Activated gamma-delta T cell (primary cell): Measurements from ENCODE around the gene PLOD3.
"Not testable (repeated sequence)": the region's sequence is repeated elsewhere in the genome, so short reads cannot be mapped to it uniquely, and the experiment has no call there.

Experiments
- DNase-seq: peaks from one replicate; lab custom pipeline; 2025; lab: John Stamatoyannopoulos, UW

The PLOD3 gene

GRCh38 chr7:101212014-101212413 is 5.4 kb downstream of the PLOD3 start:
- no peak for DNase-seq

DNA sequence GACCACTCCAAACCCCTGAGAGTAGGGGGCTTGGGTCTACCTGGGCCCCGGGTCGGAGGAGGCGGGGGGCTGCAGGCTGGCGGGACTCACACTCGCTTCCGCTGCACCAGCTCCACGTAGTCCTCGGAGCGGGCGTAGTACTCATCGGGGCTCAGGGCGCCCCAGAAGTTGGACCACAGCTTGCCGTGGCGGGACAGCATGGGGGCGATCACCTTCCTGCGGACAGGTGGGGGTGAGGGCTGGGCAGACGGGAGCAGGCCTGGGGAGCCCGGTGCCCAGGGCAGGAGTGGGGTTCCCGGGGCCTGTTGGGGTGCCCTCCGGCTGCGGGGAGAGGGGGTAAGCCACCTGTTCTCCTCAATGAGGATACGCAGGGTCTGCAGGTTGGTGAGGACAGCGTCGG is 5.9 kb downstream of the PLOD3 start:
- DNase-seq, result no peak

DNA sequence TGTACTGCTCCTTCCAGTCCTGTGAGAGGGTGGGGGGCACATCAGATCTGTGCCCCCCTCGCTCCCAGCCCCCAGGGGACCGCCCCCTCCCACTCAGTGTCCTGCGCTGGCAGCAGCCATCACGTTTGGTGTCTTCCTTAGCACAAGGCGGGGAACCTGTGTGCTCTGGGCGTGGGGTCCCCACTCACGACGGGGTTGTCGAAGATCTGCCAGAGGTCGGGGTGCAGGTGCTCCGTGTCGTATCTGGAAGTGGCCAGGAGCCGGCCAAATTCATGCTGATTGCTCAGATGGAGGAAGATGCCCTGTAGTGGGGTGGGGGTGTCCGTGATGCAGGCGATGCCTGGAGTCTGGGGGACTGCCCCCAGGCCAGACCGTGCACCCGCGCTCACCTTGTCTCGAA is 7.2 kb downstream of the PLOD3 start:
- no peak for DNase-seq

DNA sequence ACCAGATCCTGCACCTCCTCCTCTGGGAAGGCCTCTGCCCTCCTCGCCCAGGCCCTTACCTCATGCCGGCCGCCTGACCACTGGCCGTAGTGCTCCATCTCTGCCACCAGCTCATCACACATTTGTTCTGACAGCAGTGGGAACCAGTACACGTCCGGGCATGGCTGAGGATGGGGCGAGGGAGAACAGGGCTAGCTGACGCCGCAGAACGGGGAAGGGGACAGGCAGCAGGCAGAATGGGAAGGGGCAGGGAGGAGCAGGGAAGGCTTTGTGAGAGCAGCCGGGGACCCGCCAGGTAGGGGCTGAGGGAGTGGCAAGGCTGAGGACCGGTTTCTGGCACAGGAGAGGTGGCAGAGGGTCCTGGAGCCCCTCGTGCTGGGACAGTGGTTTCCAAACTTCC is 8.6 kb downstream of the PLOD3 start:
- no peak for DNase-seq

DNA sequence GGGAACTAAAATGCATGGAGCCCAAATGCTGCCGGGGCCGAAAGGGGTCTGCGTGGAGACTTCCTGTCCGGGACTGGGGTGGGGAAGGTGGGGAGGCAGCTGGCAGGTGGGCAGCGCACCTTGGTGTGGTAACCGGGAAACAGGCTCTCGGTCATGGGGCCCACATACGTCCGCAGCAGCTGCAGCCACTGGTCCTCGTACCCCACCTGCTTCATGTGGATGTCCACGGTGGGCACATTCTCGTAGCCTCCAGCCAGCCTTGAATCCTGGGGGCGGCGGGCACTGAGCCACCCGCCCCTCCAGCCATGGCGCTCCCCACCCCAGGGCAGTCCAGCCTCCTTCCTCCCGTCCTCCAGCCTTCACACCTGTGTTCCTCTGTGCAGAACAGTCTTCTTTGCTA is 9.9 kb downstream of the PLOD3 start:
- no peak for DNase-seq

DNA sequence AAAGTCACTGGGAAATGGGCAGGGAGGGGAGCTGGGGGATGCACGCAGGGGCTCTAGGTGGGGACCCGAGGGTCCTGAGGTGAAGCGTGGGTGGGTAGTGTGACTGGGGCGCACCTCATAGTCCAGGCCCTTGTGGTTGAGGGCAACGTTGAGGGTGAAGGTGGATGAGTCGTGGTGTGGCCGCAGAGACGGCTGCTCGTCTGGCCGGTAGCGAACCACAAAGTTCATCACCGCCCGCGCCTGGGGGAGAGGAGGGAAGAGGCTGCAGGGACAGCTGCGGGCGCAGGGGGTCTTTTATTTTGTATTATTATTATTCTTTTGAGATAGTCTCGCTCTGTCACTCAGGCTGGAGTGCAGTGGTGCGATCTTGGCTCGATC is 10.7 kb downstream of the PLOD3 start:
- no peak for DNase-seq

GRCh38 chr7:101205901-101206664 is 11.3 kb downstream of the PLOD3 start:
- no peak for DNase-seq

- DNase-seq, result not testable (repeated sequence)
These were observed 13.3 kb downstream of the PLOD3 start for GRCh38 chr7:101203740-101204738.

DNA sequence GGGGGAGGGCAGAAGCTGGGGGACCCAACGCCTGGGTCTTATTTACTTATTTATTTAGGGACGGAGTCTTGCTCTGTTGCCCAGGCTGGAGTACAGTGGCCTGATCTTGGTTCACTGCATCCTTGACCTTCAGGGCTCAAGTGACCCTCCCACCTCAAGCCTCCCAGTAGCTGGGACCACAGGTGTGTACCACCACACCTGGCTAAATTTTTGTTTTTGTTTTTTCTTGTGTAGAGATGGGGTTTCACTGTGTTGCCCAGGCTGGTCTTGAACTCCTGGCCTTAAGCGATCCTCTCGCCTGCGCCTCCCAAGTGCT is 14.8 kb downstream of the PLOD3 start:
- no peak for DNase-seq

DNA sequence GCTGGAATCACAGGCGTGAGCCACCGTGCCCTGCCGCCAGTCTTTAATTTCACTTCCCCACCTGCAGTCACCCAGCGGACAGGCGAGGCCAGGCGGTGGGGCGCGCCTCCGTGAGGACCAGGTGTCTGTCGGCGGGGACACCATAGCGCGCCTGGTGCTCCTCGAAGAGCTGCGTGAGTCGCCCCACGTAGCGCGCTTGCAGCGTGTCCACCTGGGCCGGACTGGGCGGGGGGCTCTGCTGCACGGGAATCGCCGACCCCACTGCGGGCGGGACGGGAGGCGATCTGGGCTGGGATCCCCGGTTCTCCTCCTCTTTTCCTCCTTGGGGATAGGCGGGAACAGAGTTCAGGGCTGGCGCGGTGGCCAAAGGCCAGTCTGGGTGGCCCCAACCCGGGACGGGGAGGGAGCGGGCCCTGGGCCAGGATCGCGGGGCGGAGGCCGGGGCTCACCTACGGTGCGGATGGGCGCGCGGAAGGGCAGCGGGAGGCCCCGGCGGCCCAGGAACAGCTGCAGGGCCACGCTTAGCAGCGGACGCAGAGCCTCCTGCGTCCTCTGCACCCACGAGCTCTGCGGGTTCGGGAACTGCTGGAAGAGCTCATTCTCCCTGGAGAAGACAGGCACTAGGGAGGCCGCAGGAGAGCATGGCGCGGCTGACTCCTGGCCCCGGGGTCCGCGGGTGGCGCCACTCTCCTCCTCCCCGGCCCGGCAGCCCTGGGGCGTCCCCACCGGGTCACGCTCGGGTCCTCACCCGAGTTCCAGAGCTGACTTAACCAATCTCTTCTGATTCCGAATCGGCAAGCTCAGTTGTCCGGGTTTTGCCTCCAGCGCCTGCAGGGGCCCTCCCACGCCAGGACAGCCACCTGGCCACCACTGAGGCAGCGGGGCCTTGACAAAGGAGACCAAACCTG is 15.4 kb downstream of the PLOD3 start:
- no peak for DNase-seq

DNA sequence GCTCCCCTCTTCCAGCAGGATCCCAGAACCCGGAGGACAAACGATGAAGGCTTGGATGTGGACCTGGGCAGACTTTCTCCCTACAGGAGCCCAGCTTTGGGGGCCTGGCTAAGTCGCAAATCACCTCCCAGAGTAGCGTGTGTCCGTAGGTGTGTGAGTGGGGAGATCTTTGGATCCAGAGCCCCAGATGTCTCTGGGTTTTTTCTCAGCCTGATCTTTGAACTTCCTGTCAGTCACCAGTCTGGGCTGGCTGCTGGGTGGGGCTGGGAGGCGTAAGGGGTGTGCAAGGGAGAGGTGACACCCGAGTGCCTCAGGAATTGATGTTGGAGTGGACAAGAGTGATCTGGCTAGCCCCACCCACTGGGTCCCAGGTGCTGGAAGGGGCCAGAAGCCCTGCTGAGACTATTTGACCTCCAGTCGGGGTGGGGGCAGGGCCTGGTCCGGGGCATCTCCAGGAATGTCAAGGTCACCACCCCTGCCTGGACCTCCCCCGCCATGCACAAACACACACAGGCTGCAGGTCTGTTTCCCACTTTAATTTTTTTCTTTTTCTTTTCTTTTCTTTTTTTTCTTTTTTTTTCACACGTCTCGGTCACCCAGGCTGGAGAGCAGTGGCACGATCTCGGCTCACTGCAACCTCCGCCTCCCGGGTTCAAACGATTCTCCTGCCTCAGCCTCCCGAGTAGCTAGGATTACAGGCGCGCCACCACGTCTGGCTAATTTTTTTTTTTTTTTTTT is 16.4 kb downstream of the PLOD3 start, which contains the start of gene MOGAT3:
Gene MOGAT3, minus strand, starts transcription at position 175 of the 738 bp plus-strand sequence. CDS start 182 bp downstream, outside the sequence.
- no peak for DNase-seq

DNA sequence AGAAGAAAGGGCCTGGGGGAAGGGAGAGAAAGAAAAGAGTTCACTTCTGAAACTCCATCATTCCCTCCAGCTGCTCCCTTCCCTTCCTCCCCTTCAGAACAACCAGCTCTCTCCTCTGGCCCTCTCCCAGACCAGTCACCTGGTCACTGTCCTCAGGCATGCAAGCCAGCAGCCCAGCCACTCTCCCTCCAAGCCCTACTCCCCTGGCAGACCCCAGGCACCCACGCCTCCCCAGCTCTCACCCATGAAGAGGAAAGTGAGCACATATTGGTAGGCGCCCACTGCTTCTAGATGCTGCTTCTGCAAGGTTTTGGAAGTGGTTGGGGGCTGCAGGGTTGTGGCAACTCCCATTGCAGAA is 16.9 kb downstream of the PLOD3 start:
- no peak for DNase-seq

GRCh38 chr7:101199522-101199921 is 17.9 kb downstream of the PLOD3 start:
- not testable (repeated sequence) for DNase-seq

DNA sequence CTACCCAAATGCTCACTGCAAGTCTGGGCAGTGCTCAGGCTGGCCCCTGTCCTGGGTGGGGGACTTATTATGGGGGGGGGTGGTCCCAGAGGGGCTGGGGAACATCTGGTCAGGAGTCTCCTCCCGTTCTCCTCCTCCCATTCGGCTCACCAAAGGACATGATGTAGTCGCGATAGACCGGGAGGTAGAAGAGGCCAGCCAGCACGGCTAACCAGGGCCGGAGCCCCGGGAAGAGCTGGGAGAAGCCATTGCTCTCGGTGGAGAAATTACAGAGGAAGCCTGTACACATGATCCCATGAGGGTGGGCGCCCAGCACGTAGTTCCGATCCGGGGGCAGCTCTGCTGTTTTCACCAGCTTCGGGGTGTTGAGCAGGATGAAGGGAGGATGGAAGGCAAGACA is 18.9 kb downstream of the PLOD3 start:
- no peak for DNase-seq

DNA sequence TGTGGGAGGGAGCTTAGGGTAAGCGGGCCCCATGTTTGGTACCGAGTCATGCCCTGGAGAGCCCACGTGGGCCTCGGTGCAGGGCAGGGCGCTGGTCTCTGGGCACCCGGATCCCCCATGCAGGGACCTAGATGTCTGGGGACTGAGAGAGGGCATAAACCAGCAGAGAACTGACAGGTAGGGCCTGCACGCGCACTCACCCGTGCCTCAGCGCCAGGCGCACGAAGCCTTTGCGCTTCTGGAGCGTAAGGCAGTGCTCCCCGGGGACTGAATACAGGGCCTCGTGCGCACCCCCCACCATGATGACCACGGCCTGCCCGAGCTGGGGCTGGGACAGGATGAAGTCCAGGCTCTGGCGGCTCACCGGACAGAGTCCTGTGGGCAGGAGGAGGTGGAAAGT is 19.4 kb downstream of the PLOD3 start:
- no peak for DNase-seq

GRCh38 chr7:101195884-101196283 is 21.5 kb downstream of the PLOD3 start:
- no peak for DNase-seq

DNA sequence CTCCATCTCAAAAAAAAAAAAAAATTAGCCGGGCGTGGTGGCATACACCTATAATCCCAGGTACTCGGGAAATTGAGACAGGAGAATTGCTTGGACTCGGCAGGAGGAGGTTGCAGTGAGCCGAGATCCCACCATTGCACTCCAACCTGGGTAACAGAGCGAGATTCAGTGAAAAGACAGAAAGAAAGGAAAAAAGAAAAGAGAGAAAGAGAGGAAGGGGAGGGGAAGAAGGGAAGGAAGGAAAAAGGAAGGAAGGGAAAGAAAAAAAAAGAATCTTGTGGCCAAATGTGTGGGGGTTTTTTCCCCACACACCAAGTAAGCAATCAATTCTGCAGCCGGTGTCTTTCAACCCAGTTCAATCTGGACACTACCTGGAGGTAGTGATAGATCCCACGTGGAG is 28.3 kb downstream of the PLOD3 start:
- no peak for DNase-seq

GRCh38 chr7:101186844-101187428 is 30.4 kb downstream of the PLOD3 start:
- no peak for DNase-seq

DNA sequence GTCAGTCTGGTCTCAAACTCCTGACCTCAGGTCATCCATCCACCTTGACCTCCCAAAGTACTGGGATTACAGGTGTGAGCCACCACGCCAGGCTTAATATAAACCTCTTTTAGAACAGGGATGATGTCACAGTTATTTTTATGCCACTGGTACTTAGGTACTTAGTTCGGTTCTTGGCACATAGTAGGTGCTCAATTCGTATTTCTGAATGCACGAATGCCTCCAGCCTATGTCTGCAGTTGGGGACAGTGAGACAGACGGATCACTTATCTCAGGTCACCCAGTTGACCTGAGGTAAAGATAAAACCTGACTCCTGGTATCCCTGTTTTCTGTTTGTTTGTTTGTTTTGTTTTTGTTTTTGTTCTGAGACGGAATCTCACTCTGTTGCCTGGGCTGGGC is 31.2 kb downstream of the PLOD3 start:
- no peak for DNase-seq

- no peak for DNase-seq
These were observed 32.0 kb downstream of the PLOD3 start for GRCh38 chr7:101185258-101185839.
